ENCODE measurements around the gene CHMP3. TPM values are rescaled to one million over a fixed set of nuclear protein-coding genes. Genes with fewer than 3 reads are reported as not detected.
"Not testable (repeated sequence)": the region's sequence is repeated elsewhere in the genome, so short reads cannot be mapped to it uniquely, and the experiment has no call there.

The CHMP3 gene
- total RNA-seq, 2 experiments from 2014 or later: 8.5 to 27.2 TPM

DNA sequence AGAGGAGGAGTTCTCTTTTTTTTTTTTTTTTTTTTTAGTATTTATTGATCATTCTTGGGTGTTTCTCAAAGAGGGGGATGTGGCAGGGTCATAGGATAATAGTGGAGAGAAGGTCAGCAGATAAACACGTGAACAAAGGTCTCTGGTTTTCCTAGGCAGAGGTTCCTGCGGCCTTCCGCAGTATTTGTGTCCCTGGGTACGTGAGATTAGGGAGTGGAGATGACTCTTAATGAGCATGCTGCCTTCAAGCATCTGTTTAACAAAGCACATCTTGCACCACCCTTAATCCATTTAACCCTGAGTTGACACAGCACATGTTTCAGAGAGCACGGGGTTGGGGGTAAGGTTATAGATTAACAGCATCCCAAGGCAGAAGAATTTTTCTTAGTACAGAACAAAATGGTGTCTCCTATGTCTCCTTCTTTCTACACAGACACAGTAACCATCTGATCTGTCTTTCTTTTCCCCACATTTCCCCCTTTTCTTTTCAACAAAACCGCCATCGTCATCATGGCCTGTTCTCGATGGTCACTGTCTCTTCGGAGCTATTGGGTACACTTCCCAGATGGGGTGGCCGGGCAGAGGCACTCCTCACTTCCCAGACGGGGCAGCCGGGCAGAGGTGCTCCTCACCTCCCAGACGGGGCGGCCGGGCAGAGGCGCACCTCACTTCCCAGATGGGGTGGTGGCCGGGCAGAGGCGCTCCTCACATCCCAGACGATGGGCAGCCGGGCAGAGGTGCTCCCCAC, 14.9 kb downstream of the CHMP3 start:
- H2AFZ ChIP-seq (ENCODE audit: low read length); H3K9me2 ChIP-seq (ENCODE audit: insufficient read depth, low read length); H4K20me1 ChIP-seq (ENCODE audit: insufficient read depth, low read length); H3K79me2 ChIP-seq (ENCODE audit: insufficient read depth, low read depth, low read length); intact Hi-C loops (cut with micrococcal nuclease; ENCODE audit: unreplicated experiment); H3K27ac ChIP-seq (ENCODE audit: low read depth, low read length, poor library complexity, severe bottlenecking); H3K4me2 ChIP-seq (ENCODE audit: low read length); BruUV-seq (replicated peaks); H3K4me1 ChIP-seq (ENCODE audit: insufficient read depth, low read length, poor library complexity, severe bottlenecking); H3K4me3 ChIP-seq (ENCODE audit: low read depth, low read length, poor library complexity, severe bottlenecking); DNase-seq (ENCODE audit: low spot score); CTCF ChIA-PET (ENCODE audit: unreplicated experiment): not testable (repeated sequence)
- POLR2A ChIA-PET: interaction anchor here (0.7 kb wide), 1 partner anchor 509 kb away, joined by 4 read pairs; no protein-coding TSS in a partner anchor
- peaks cover 24% of the 10 kb centered on the region for H3K9me3 ChIP-seq (ENCODE audit: low read length)
- H3K36me3 ChIP-seq (ENCODE audit: insufficient read depth, low read length): peaks cover 13% of the 10 kb centered on the region

GRCh38 chr2:86545296-86545924, 17.8 kb downstream of the CHMP3 start:
- intact Hi-C loops (cut with micrococcal nuclease; ENCODE audit: unreplicated experiment); H3K36me3 ChIP-seq (ENCODE audit: insufficient read depth, low read length); H2AFZ ChIP-seq (ENCODE audit: low read length); H3K4me3 ChIP-seq (ENCODE audit: low read depth, low read length, poor library complexity, severe bottlenecking); H3K9me2 ChIP-seq (ENCODE audit: insufficient read depth, low read length); H3K4me1 ChIP-seq (ENCODE audit: insufficient read depth, low read length, poor library complexity, severe bottlenecking); H3K79me2 ChIP-seq (ENCODE audit: insufficient read depth, low read depth, low read length); H3K27ac ChIP-seq (ENCODE audit: low read depth, low read length, poor library complexity, severe bottlenecking); POLR2A ChIA-PET; H3K4me2 ChIP-seq (ENCODE audit: low read length); H4K20me1 ChIP-seq (ENCODE audit: insufficient read depth, low read length); DNase-seq (ENCODE audit: low spot score); BruUV-seq (replicated peaks); CTCF ChIA-PET (ENCODE audit: unreplicated experiment): not testable (repeated sequence)
- peaks cover 11% of the 10 kb centered on the region; the same call in 1 of the 2 replicates for H3K9me3 ChIP-seq (ENCODE audit: low read length)

DNA sequence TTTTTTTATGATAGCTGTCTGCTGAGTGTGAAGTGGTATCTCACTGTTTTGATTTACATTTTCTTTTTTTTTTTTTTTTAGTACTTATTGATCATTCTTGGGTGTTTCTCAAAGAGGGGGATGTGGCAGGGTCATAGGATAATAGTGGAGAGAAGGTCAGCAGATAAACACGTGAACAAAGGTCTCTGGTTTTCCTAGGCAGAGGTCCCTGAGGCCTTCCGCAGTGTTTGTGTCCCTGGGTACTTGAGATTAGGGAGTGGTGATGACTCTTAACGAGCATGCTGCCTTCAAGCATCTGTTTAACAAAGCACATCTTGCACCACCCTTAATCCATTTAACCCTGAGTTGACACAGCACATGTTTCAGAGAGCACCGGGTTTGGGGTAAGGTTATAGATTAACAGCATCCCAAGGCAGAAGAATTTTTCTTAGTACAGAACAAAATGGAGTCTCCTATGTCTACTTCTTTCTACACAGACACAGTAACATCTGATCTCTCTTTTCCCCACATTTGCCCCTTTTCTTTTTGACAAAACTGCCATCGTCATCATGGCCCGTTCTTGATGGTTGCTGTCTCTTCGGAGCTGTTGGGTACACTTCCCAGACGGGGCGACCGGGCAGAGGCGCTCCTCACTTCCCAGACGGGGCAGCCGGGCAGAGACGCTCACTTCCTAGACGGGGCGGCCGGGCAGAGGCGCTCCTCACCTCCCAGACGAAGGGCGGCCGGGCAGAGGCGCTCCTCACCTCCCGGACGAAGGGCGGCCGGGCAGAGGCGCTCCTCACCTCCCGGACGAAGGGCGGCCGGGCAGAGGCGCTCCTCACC, 18.8 kb downstream of the CHMP3 start:
- H3K27ac ChIP-seq (ENCODE audit: low read depth, low read length, poor library complexity, severe bottlenecking); CTCF ChIA-PET (ENCODE audit: unreplicated experiment); DNase-seq (ENCODE audit: low spot score); H3K4me3 ChIP-seq (ENCODE audit: low read depth, low read length, poor library complexity, severe bottlenecking); H4K20me1 ChIP-seq (ENCODE audit: insufficient read depth, low read length); BruUV-seq (replicated peaks); H3K79me2 ChIP-seq (ENCODE audit: insufficient read depth, low read depth, low read length); POLR2A ChIA-PET; H3K4me1 ChIP-seq (ENCODE audit: insufficient read depth, low read length, poor library complexity, severe bottlenecking); H2AFZ ChIP-seq (ENCODE audit: low read length); H3K9me2 ChIP-seq (ENCODE audit: insufficient read depth, low read length); H3K4me2 ChIP-seq (ENCODE audit: low read length); H3K36me3 ChIP-seq (ENCODE audit: insufficient read depth, low read length); intact Hi-C loops (cut with micrococcal nuclease; ENCODE audit: unreplicated experiment): not testable (repeated sequence)
- H3K9me3 ChIP-seq (ENCODE audit: low read length): peaks cover 11% of the 10 kb centered on the region; the same call in 1 of the 2 replicates

- H3K4me1 ChIP-seq (ENCODE audit: insufficient read depth, low read length, poor library complexity, severe bottlenecking): no peaks in the 10 kb centered on the region
- no TSS peak for BruUV-seq (replicated peaks)
- H3K4me3 ChIP-seq (ENCODE audit: low read depth, low read length, poor library complexity, severe bottlenecking): no peak overlapping the region
- H3K27ac ChIP-seq (ENCODE audit: low read depth, low read length, poor library complexity, severe bottlenecking): no peak overlapping the region
- TF ChIP-seq EZH2phosphoT487 (IDR thresholded peaks at IDR 0.05; ENCODE audit: borderline replicate concordance, low read depth, low read length): no peak
- TF ChIP-seq, protein P1, sequence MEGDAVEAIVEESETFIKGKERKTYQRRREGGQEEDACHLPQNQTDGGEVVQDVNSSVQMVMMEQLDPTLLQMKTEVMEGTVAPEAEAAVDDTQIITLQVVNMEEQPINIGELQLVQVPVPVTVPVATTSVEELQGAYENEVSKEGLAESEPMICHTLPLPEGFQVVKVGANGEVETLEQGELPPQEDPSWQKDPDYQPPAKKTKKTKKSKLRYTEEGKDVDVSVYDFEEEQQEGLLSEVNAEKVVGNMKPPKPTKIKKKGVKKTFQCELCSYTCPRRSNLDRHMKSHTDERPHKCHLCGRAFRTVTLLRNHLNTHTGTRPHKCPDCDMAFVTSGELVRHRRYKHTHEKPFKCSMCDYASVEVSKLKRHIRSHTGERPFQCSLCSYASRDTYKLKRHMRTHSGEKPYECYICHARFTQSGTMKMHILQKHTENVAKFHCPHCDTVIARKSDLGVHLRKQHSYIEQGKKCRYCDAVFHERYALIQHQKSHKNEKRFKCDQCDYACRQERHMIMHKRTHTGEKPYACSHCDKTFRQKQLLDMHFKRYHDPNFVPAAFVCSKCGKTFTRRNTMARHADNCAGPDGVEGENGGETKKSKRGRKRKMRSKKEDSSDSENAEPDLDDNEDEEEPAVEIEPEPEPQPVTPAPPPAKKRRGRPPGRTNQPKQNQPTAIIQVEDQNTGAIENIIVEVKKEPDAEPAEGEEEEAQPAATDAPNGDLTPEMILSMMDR (conservative IDR thresholded peaks at IDR 0.05; ENCODE audit: low read length): no peak
- intact Hi-C loops (cut with micrococcal nuclease; ENCODE audit: unreplicated experiment): no loop called here
- no peak for DNase-seq (ENCODE audit: low spot score)
- peaks cover 11% of the 10 kb centered on the region; the same call in 1 of the 2 replicates for H3K9me3 ChIP-seq (ENCODE audit: low read length)
- H3K9me2 ChIP-seq (ENCODE audit: insufficient read depth, low read length): no peaks in the 10 kb centered on the region
- H3K4me2 ChIP-seq (ENCODE audit: low read length): no peak overlapping the region
- H3K36me3 ChIP-seq (ENCODE audit: insufficient read depth, low read length): peaks cover 9% of the 10 kb centered on the region
- no peaks in the 10 kb centered on the region for H4K20me1 ChIP-seq (ENCODE audit: insufficient read depth, low read length)
- no peak overlapping the region for H2AFZ ChIP-seq (ENCODE audit: low read length)
- no peaks in the 10 kb centered on the region for H3K79me2 ChIP-seq (ENCODE audit: insufficient read depth, low read depth, low read length)
- ChIA-PET POLR2A (no interaction called here), CTCF (ENCODE audit: unreplicated experiment) (no interaction called here)
Measured at GRCh38 chr2:86543793-86544192, 19.4 kb downstream of the CHMP3 start.

All from OCI-LY7 (cell line).